Astrocyte (in vitro differentiated cells and primary cell): Measurements from ENCODE around the gene CAMK1D. TPM values are rescaled to one million over a fixed set of nuclear protein-coding genes. Genes with fewer than 3 reads are reported as not detected.
"Not testable (repeated sequence)": the region's sequence is repeated elsewhere in the genome, so short reads cannot be mapped to it uniquely, and the experiment has no call there.

Experiments
- DNase-seq: peaks from one replicate; pipeline ENCODE4 v3.0.0-alpha.2; 2010; ENCODE audit warnings: low read depth
- FAIRE-seq: peaks from 2 replicates; lab custom pipeline; 2011; peaks lifted over from hg19 to GRCh38; lab: Jason Lieb, UNC
- H2AFZ ChIP-seq: 2 replicates; pipeline ENCODE4 v1.6.0; 2012; ENCODE audit warnings: low read depth, low read length, inconsistent platforms
- H3K27ac ChIP-seq: 2 replicates; pipeline ENCODE4 v1.5.1; 2011; ENCODE audit warnings: low read depth, low read length, inconsistent platforms
- H3K27me3 ChIP-seq: 2 replicates; pipeline ENCODE4 v1.6.0; 2011; ENCODE audit warnings: low read length, inconsistent platforms; ENCODE audit not compliant: insufficient read depth
- H3K36me3 ChIP-seq: 2 replicates; pipeline ENCODE4 v1.5.1; 2011; ENCODE audit warnings: low read length, inconsistent platforms; ENCODE audit not compliant: insufficient read depth
- H3K4me1 ChIP-seq: 2 replicates; pipeline ENCODE4 v1.5.1; 2011; ENCODE audit warnings: low read length, inconsistent platforms; ENCODE audit not compliant: insufficient read depth
- H3K4me2 ChIP-seq: 2 replicates; pipeline ENCODE4 v1.6.0; 2012; ENCODE audit warnings: low read length, inconsistent platforms
- H3K4me3 ChIP-seq: 2 replicates; pipeline ENCODE4 v1.5.1; 2011; ENCODE audit warnings: low read depth, mild to moderate bottlenecking, low read length, inconsistent platforms; ENCODE audit not compliant: insufficient read depth
- H3K79me2 ChIP-seq: 2 replicates; pipeline ENCODE4 v1.6.0; 2012; ENCODE audit warnings: mild to moderate bottlenecking, low read length, inconsistent platforms; ENCODE audit not compliant: insufficient read depth
- H3K9ac ChIP-seq: 2 replicates; pipeline ENCODE4 v1.6.0; 2012; ENCODE audit warnings: mild to moderate bottlenecking, low read length, inconsistent platforms
- H3K9me3 ChIP-seq: 2 replicates; pipeline ENCODE4 v1.5.1; 2012; ENCODE audit warnings: low read depth, mild to moderate bottlenecking, low read length, inconsistent platforms; ENCODE audit not compliant: insufficient read depth
- H4K20me1 ChIP-seq: 2 replicates; pipeline ENCODE4 v1.6.0; 2012; ENCODE audit warnings: low read length, inconsistent platforms; ENCODE audit not compliant: insufficient read depth
- H3K27ac Mint-ChIP-seq: one replicate; pipeline ENCODE4 v1.8.0; 2021; ENCODE audit warnings: mild to moderate bottlenecking, mixed read lengths; ENCODE audit not compliant: unreplicated experiment
- H3K27me3 Mint-ChIP-seq: one replicate; pipeline ENCODE4 v1.8.0; 2021; ENCODE audit warnings: low read depth, mixed read lengths; ENCODE audit not compliant: unreplicated experiment
- H3K36me3 Mint-ChIP-seq: one replicate; pipeline ENCODE4 v1.8.0; 2021; ENCODE audit warnings: low read depth, mixed read lengths; ENCODE audit not compliant: unreplicated experiment
- H3K4me1 Mint-ChIP-seq: one replicate; pipeline ENCODE4 v1.8.0; 2021; ENCODE audit warnings: low read depth, mixed read lengths; ENCODE audit not compliant: unreplicated experiment
- H3K4me3 Mint-ChIP-seq: one replicate; pipeline ENCODE4 v1.8.0; 2021; ENCODE audit warnings: mild to moderate bottlenecking, moderate library complexity, mixed read lengths; ENCODE audit not compliant: unreplicated experiment
- H3K9me3 Mint-ChIP-seq: one replicate; pipeline ENCODE4 v1.8.0; 2021; ENCODE audit warnings: mild to moderate bottlenecking, mixed read lengths; ENCODE audit not compliant: unreplicated experiment
- CTCF ChIP-seq: IDR thresholded peaks from 2 replicates; pipeline ENCODE4 v1.5.1; 2011; ENCODE audit warnings: low read depth, mild to moderate bottlenecking, inconsistent platforms, low read length, moderate library complexity; ENCODE audit not compliant: insufficient read depth
- EZH2 ChIP-seq: IDR thresholded peaks from 2 replicates; pipeline ENCODE4 v1.6.1; 2012; ENCODE audit warnings: mild to moderate bottlenecking, low read length, inconsistent platforms; ENCODE audit not compliant: insufficient read depth
- total RNA-seq: library from RNA; stranded (reverse); gene quantifications from 2 replicates; pipeline ENCODE4 v1.2.1, GENCODE V29; 2021

Gene CAMK1D
- total RNA-seq, 1 donor from 2014 or later, result 23.6 TPM

GRCh38 chr10:12308736-12309375 is 40.5 kb upstream of the CAMK1D start:
- no peak overlapping the region for H3K9ac ChIP-seq
- no peak overlapping the region for H2AFZ ChIP-seq
- H3K36me3 Mint-ChIP-seq, result no peaks in the 10 kb centered on the region
- TF ChIP-seq EZH2 (no peak), CTCF (no peak)
- H3K4me2 ChIP-seq, result no peak overlapping the region
- no peak for DNase-seq
- H3K79me2 ChIP-seq, result no peaks in the 10 kb centered on the region
- no peaks in the 10 kb centered on the region for H3K27me3 ChIP-seq
- H3K4me3 Mint-ChIP-seq, result no peak overlapping the region
- H3K9me3 Mint-ChIP-seq, result no peaks in the 10 kb centered on the region
- H3K4me1 ChIP-seq, result no peaks in the 10 kb centered on the region
- peaks cover 3% of the 10 kb centered on the region for H3K27me3 Mint-ChIP-seq
- no peak overlapping the region for H3K27ac ChIP-seq
- H4K20me1 ChIP-seq, result no peaks in the 10 kb centered on the region
- no peak overlapping the region for H3K4me3 ChIP-seq
- no peaks in the 10 kb centered on the region for H3K9me3 ChIP-seq
- no peak for FAIRE-seq
- no peaks in the 10 kb centered on the region for H3K36me3 ChIP-seq
- no peaks in the 10 kb centered on the region for H3K4me1 Mint-ChIP-seq
- no peak overlapping the region for H3K27ac Mint-ChIP-seq

- H3K79me2 ChIP-seq, H3K4me2 ChIP-seq, H2AFZ ChIP-seq, H3K4me3 Mint-ChIP-seq, H3K4me3 ChIP-seq, DNase-seq, H3K4me1 ChIP-seq, H3K4me1 Mint-ChIP-seq, H3K27me3 ChIP-seq, H3K9me3 Mint-ChIP-seq, FAIRE-seq, H3K27me3 Mint-ChIP-seq, H3K27ac ChIP-seq, H3K27ac Mint-ChIP-seq, H3K36me3 Mint-ChIP-seq, H3K9ac ChIP-seq, H3K36me3 ChIP-seq, H3K9me3 ChIP-seq, H4K20me1 ChIP-seq: not testable (repeated sequence)
These were observed 39.6 kb upstream of the CAMK1D start for GRCh38 chr10:12309783-12310182.

GRCh38 chr10:12314836-12315235 is 34.5 kb upstream of the CAMK1D start:
- H4K20me1 ChIP-seq, result no peaks in the 10 kb centered on the region
- no peaks in the 10 kb centered on the region for H3K36me3 Mint-ChIP-seq
- H3K4me1 Mint-ChIP-seq, result no peaks in the 10 kb centered on the region
- DNase-seq, result no peak
- no peak overlapping the region for H2AFZ ChIP-seq
- H3K27ac Mint-ChIP-seq, result no peak overlapping the region
- no peak for TF ChIP-seq EZH2
- no peak for TF ChIP-seq CTCF
- H3K79me2 ChIP-seq, result no peaks in the 10 kb centered on the region
- H3K4me2 ChIP-seq, result no peak overlapping the region
- FAIRE-seq, result no peak
- no peak overlapping the region for H3K4me3 Mint-ChIP-seq
- no peak overlapping the region for H3K4me3 ChIP-seq
- no peaks in the 10 kb centered on the region for H3K4me1 ChIP-seq
- no peaks in the 10 kb centered on the region for H3K27me3 ChIP-seq
- no peaks in the 10 kb centered on the region for H3K36me3 ChIP-seq
- no peak overlapping the region for H3K27ac ChIP-seq
- no peaks in the 10 kb centered on the region for H3K27me3 Mint-ChIP-seq
- H3K9me3 Mint-ChIP-seq, result no peaks in the 10 kb centered on the region
- no peak overlapping the region for H3K9ac ChIP-seq
- no peaks in the 10 kb centered on the region for H3K9me3 ChIP-seq
